Measurements from ENCODE around the gene ATP6V1G3. TPM values are rescaled to one million over a fixed set of nuclear protein-coding genes. Genes with fewer than 3 reads are reported as not detected.

The ATP6V1G3 gene
- total and polyA plus RNA-seq, 2 of the 4 experiments (the other 2 are of a cell fraction) = not detected

DNA sequence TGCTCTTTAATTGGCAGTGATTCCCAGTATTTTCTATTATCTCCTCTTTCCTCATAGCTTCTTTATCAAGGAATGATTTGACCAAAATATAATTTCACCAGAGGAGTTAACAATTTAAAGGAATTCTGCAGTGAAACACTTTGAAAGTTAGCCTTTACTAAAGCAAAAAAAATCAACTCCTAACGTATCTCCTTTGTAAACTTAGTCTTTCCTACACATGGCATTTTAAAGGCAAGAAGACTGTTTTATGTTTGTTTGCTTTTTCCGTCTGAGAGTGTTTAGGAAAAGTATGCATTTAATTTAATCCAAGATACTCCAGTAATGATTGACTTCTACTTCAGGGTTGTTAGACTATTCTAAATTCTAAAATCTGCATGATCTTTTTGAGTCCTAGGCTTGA, 15.9 kb downstream of the ATP6V1G3 start:
- ATAC-seq (ENCODE audit: low read depth) = no peak
- Histone ChIP-seq H3K27me3 (ENCODE audit: control insufficient read depth, insufficient read depth, low read length) (no peaks in the 10 kb centered on the region), H3K36me3 (ENCODE audit: control insufficient read depth, insufficient read depth, low read length) (no peaks in the 10 kb centered on the region), H3K56ac (ENCODE audit: extremely low read depth, insufficient read depth, low read length) (no peak overlapping the region), H3K18ac (ENCODE audit: low read depth, low read length) (no peak overlapping the region), H4K20me1 (ENCODE audit: insufficient read depth, low read length) (no peaks in the 10 kb centered on the region), H2AK9ac (replicated peaks; ENCODE audit: low read depth, low read length, poor library complexity) (no peak overlapping the region), H2BK15ac (ENCODE audit: low read depth, low read length) (no peak overlapping the region), H3K9me3 (ENCODE audit: control insufficient read depth, insufficient read depth, low read length) (no peaks in the 10 kb centered on the region), H3K27ac (ENCODE audit: insufficient read depth, low read length) (no peak overlapping the region), H2BK20ac (ENCODE audit: low read depth, low read length) (no peak overlapping the region), H2BK5ac (ENCODE audit: low read depth, low read length, poor library complexity, severe bottlenecking) (no peak overlapping the region), H3K79me1 (ENCODE audit: low read depth in 1 of 2, low read length in 2 of 2) (no peaks in the 10 kb centered on the region), H2AFZ (replicated peaks; ENCODE audit: low read length, poor library complexity) (no peak overlapping the region), H4K5ac (ENCODE audit: low read depth, low read length) (no peak overlapping the region), H3K14ac (replicated peaks; ENCODE audit: low read depth, low read length) (no peak overlapping the region), H2AK5ac (ENCODE audit: low read depth, low read length) (no peak overlapping the region), H3K4me2 (ENCODE audit: low read depth, low read length) (no peak overlapping the region), H3K23ac (ENCODE audit: low read depth, low read length) (no peak overlapping the region), H4K91ac (ENCODE audit: insufficient read depth, low read depth, low read length) (no peak overlapping the region), H2BK120ac (ENCODE audit: low read depth, low read length) (no peak overlapping the region), H3K4me1 (ENCODE audit: control insufficient read depth, insufficient read depth, low read length) (peaks cover 2% of the 10 kb centered on the region; the same call in 1 of the 2 replicates), H3K4ac (ENCODE audit: low read depth, low read length) (no peak overlapping the region), H4K8ac (ENCODE audit: low read depth in 2 of 2, low read length in 2 of 2) (no peak overlapping the region), H3K9ac (ENCODE audit: low read depth, low read length) (no peak overlapping the region), H3K4me3 (ENCODE audit: insufficient read depth, low read depth, low read length) (no peak overlapping the region), H3K9me1 (ENCODE audit: insufficient read depth, low read length) (no peaks in the 10 kb centered on the region)
- no CpG with 5 or more reads among the region's 2 CpGs for WGBS, 2 experiments (ENCODE audit: extremely low coverage in 2 of 2, insufficient read length in 1 of 2)
- in situ Hi-C loops (cut with MboI; ENCODE audit: low sequenced_read_pairs) (no loop called here), dilution Hi-C loops (cut with HindIII; ENCODE audit: low sequenced_read_pairs, unreplicated experiment) (no loop called here), intact Hi-C loops (cut with micrococcal nuclease) (no loop called here)
- TF ChIP-seq CEBPB (IDR thresholded peaks at IDR 0.05; ENCODE audit: low read depth, low read length) (no peak), BHLHE40 (IDR thresholded peaks at IDR 0.05; ENCODE audit: low read depth, low read length) (no peak), ELK1 (IDR thresholded peaks at IDR 0.05; ENCODE audit: borderline replicate concordance, low read depth, low read length) (no peak), NFE2L2 (IDR thresholded peaks at IDR 0.05; ENCODE audit: low read depth, low read length) (no peak), RFX5 (IDR thresholded peaks at IDR 0.05; ENCODE audit: low read depth, low read length) (no peak), POLR2A (IDR thresholded peaks at IDR 0.05; ENCODE audit: low read depth, low read length) (no peak), CHD1 (IDR thresholded peaks at IDR 0.05; ENCODE audit: low read depth, low read length) (no peak), FOS (IDR thresholded peaks at IDR 0.05; ENCODE audit: low read depth, low read length) (no peak), RCOR1 (IDR thresholded peaks at IDR 0.05; ENCODE audit: insufficient replicate concordance, low read length) (no peak), MAFK (IDR thresholded peaks at IDR 0.05; ENCODE audit: low read depth, low read length) (no peak), MAZ (IDR thresholded peaks at IDR 0.05; ENCODE audit: borderline replicate concordance, low read depth, low read length) (no peak), RAD21 (IDR thresholded peaks at IDR 0.05; ENCODE audit: low read length) (no peak), USF2 (IDR thresholded peaks at IDR 0.05; ENCODE audit: low read depth, low read length) (no peak), MXI1 (IDR thresholded peaks at IDR 0.05; ENCODE audit: borderline replicate concordance, low read depth, low read length) (no peak)
- TF ChIP-seq, protein P1, sequence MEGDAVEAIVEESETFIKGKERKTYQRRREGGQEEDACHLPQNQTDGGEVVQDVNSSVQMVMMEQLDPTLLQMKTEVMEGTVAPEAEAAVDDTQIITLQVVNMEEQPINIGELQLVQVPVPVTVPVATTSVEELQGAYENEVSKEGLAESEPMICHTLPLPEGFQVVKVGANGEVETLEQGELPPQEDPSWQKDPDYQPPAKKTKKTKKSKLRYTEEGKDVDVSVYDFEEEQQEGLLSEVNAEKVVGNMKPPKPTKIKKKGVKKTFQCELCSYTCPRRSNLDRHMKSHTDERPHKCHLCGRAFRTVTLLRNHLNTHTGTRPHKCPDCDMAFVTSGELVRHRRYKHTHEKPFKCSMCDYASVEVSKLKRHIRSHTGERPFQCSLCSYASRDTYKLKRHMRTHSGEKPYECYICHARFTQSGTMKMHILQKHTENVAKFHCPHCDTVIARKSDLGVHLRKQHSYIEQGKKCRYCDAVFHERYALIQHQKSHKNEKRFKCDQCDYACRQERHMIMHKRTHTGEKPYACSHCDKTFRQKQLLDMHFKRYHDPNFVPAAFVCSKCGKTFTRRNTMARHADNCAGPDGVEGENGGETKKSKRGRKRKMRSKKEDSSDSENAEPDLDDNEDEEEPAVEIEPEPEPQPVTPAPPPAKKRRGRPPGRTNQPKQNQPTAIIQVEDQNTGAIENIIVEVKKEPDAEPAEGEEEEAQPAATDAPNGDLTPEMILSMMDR (conservative IDR thresholded peaks at IDR 0.05; ENCODE audit: low read depth, low read length) = no peak
- POLR2A ChIA-PET (ENCODE audit: unreplicated experiment) = no interaction called here
- CTCF ChIA-PET = no interaction called here
- no peak for DNase-seq
- BruUV-seq (replicated peaks) = no TSS peak

Data from IMR-90 (cell line).